Measurements from ENCODE around the gene SLC35G1. TPM values are rescaled to one million over a fixed set of nuclear protein-coding genes. Genes with fewer than 3 reads are reported as not detected.
A peak's percentile ranks its signal among the peaks of the same experiment; 100 is the strongest.

The SLC35G1 gene
- total and polyA plus RNA-seq, 2 of the 13 experiments (the other 11 are each of a cell fraction or from before 2014, with no cell fraction given): 2.5 to 4.5 TPM

GRCh38 chr10:93917064-93917391 is 23.2 kb downstream of the SLC35G1 start:
- Histone ChIP-seq H2AFZ (ENCODE audit: low read length) (no peak overlapping the region), H3K27me3 (ENCODE audit: control insufficient read depth in 1 of 2, insufficient read depth in 2 of 2, low read length in 2 of 2) (no peaks in the 10 kb centered on the region; a peak in 1 of 5 replicates), H4K20me1 (ENCODE audit: insufficient read depth, low read length) (no peaks in the 10 kb centered on the region), H3K9ac (ENCODE audit: insufficient read depth, low read depth, low read length) (no peak overlapping the region), H3K4me3 (replicated peaks in 1 of 3; ENCODE audit: insufficient read depth in 1 of 3, low read depth in 2 of 3, low read length in 3 of 3) (peak overlapping the region in 2 of 3 experiments; percentile 9 to 42; a peak in 2 of 6 replicates), H3K36me3 (replicated peaks in 1 of 2; ENCODE audit: control insufficient read depth in 1 of 2, insufficient read depth in 2 of 2, low read length in 2 of 2) (no peaks in the 10 kb centered on the region), H3K27ac (ENCODE audit: extremely low read length, insufficient read depth, low read length) (no peak overlapping the region), H3K4me1 (ENCODE audit: insufficient read depth, low read length) (peaks cover 10% of the 10 kb centered on the region; the same call in 1 of the 2 replicates), H3K79me2 (ENCODE audit: insufficient read depth, low read length) (no peaks in the 10 kb centered on the region), H3K4me2 (ENCODE audit: low read depth, low read length) (peak overlapping the region; percentile 60), H3K9me3 (ENCODE audit: low read length) (no peaks in the 10 kb centered on the region)
- no TSS peak for BruUV-seq (replicated peaks)
- ChIA-PET CTCF (ENCODE audit: low intra/inter-chr PET ratio, low total read pairs) (interaction anchor here (0.8 to 2.1 kb wide), 3 partner anchors 309 to 403 kb away, joined by 3 to 15 read pairs (median 3); no protein-coding TSS in a partner anchor), POLR2A (no interaction called here)
- FAIRE-seq (no peak), ATAC-seq (peak; percentile 66), DNase-seq (ENCODE audit: low spot score) (no peak)
- intact Hi-C loops (cut with micrococcal nuclease; ENCODE audit: unreplicated experiment) (no loop called here), in situ Hi-C loops (cut with HindIII; ENCODE audit: extremely low pct_ligation_motif_present, low pct_unique_long_range_greater_than_20kb) (loop anchor here (5.0 to 25.0 kb wide), 2 partner anchors 400 to 520 kb away; no protein-coding TSS in a partner anchor)
- TF ChIP-seq SP5 (CRISPR knock-in tag; IDR thresholded peaks at IDR 0.05; ENCODE audit: borderline replicate concordance, low read depth) (no peak), ZNF281 (CRISPR knock-in tag; IDR thresholded peaks at IDR 0.05; ENCODE audit: borderline replicate concordance) (peak; percentile 62; the same call in 1 of the 2 replicates)
- WGBS (ENCODE audit: low lambda C conversion rate): 5% methylated on average over 10 of the region's 10 CpGs

GRCh38 chr10:93917821-93918220 is 24.0 kb downstream of the SLC35G1 start:
- no peak overlapping the region for H2AFZ ChIP-seq (ENCODE audit: low read length)
- no peaks in the 10 kb centered on the region for H3K79me2 ChIP-seq (ENCODE audit: insufficient read depth, low read length)
- no TSS peak for BruUV-seq (replicated peaks)
- intact Hi-C loops (cut with micrococcal nuclease; ENCODE audit: unreplicated experiment) (no loop called here), in situ Hi-C loops (cut with HindIII; ENCODE audit: extremely low pct_ligation_motif_present, low pct_unique_long_range_greater_than_20kb) (loop anchor here (5.0 to 25.0 kb wide), 2 partner anchors 399 to 519 kb away; no protein-coding TSS in a partner anchor)
- no peak for FAIRE-seq
- no peaks in the 10 kb centered on the region; a peak in 1 of 5 replicates for H3K27me3 ChIP-seq (ENCODE audit: control insufficient read depth in 1 of 2, insufficient read depth in 2 of 2, low read length in 2 of 2)
- H3K9me3 ChIP-seq (ENCODE audit: low read length): no peaks in the 10 kb centered on the region
- WGBS (ENCODE audit: low lambda C conversion rate): 15% methylated on average over 2 of the region's 2 CpGs
- no peak overlapping the region for H3K4me3 ChIP-seq (replicated peaks in 1 of 3; ENCODE audit: insufficient read depth in 1 of 3, low read depth in 2 of 3, low read length in 3 of 3)
- H3K9ac ChIP-seq (ENCODE audit: insufficient read depth, low read depth, low read length): no peak overlapping the region
- peaks cover 10% of the 10 kb centered on the region; the same call in 1 of the 2 replicates for H3K4me1 ChIP-seq (ENCODE audit: insufficient read depth, low read length)
- H3K27ac ChIP-seq (ENCODE audit: extremely low read length, insufficient read depth, low read length): no peak overlapping the region
- POLR2A ChIA-PET: no interaction called here
- no peaks in the 10 kb centered on the region for H4K20me1 ChIP-seq (ENCODE audit: insufficient read depth, low read length)
- no peak for ATAC-seq
- H3K36me3 ChIP-seq (replicated peaks in 1 of 2; ENCODE audit: control insufficient read depth in 1 of 2, insufficient read depth in 2 of 2, low read length in 2 of 2): no peaks in the 10 kb centered on the region
- DNase-seq (ENCODE audit: low spot score): no peak
- no peak overlapping the region for H3K4me2 ChIP-seq (ENCODE audit: low read depth, low read length)
- CTCF ChIA-PET (ENCODE audit: low intra/inter-chr PET ratio, low total read pairs): no interaction called here
- no peak for TF ChIP-seq SNAI1 (CRISPR knock-in tag; IDR thresholded peaks at IDR 0.05; ENCODE audit: borderline replicate concordance)
- no peak for TF ChIP-seq GATA4 (IDR thresholded peaks at IDR 0.05; ENCODE audit: borderline replicate concordance, low read depth)
- TF ChIP-seq EHMT2 (IDR thresholded peaks at IDR 0.05; ENCODE audit: borderline replicate concordance, low read depth, low read length): no peak
- TF ChIP-seq CEBPG (CRISPR knock-in tag; IDR thresholded peaks at IDR 0.05): no peak
- TF ChIP-seq CENPT (CRISPR knock-in tag; IDR thresholded peaks at IDR 0.05; ENCODE audit: low read depth): no peak
- TF ChIP-seq ZNF784 (CRISPR knock-in tag; IDR thresholded peaks at IDR 0.05; ENCODE audit: borderline replicate concordance): no peak
- no peak for TF ChIP-seq ZC3H13 (CRISPR knock-in tag; IDR thresholded peaks at IDR 0.05)
- TF ChIP-seq CEBPB (IDR thresholded peaks at IDR 0.05; ENCODE audit: borderline replicate concordance, low read depth, low read length): no peak
- TF ChIP-seq ZBTB42 (CRISPR knock-in tag; IDR thresholded peaks at IDR 0.05): no peak
- no peak for TF ChIP-seq REXO4 (CRISPR knock-in tag; IDR thresholded peaks at IDR 0.05; ENCODE audit: borderline replicate concordance)

Measured in HepG2 (cell line).